ENCODE results near the gene ARL4D. TPM values are rescaled to one million over a fixed set of nuclear protein-coding genes. Genes with fewer than 3 reads are reported as not detected.

The ARL4D gene
- total and polyA plus RNA-seq, 2 of the 4 experiments (the other 2 are of a cell fraction), result 12.5 to 30.7 TPM

DNA sequence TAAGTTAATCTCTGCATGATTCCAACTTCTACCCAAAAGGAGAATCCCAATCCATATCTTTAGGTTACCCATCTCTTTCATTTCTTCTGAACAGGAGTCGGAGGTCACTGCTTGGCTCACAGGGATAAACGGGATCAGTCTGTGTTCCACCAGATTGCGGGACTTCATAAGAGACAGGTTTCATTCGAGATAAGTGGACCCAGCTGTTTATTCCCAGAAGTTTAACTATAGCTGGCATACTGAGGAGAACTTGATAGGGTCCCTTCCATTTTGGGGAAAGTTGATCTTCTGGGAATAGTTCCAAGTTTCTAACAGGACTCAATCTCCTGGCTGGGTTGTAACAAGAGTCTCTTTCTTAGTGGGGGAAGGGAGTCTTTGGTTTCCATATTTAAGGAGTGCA, 45.4 kb upstream of the ARL4D start:
- in situ Hi-C loops (cut with MboI; ENCODE audit: low sequenced_read_pairs) (loop anchor here (25.0 kb wide), 1 partner anchor 366 kb away; the partner anchor contains the start of genes PTGES3L, RPL27 and RUNDC1), dilution Hi-C loops (cut with HindIII; ENCODE audit: low sequenced_read_pairs, unreplicated experiment) (no loop called here), intact Hi-C loops (cut with micrococcal nuclease) (no loop called here)
- Histone ChIP-seq H3K9me3 (ENCODE audit: control insufficient read depth, insufficient read depth, low read length) (peaks cover 22% of the 10 kb centered on the region), H3K56ac (ENCODE audit: extremely low read depth, insufficient read depth, low read length) (no peak overlapping the region), H2AK5ac (ENCODE audit: low read depth, low read length) (no peak overlapping the region), H4K5ac (ENCODE audit: low read depth, low read length) (no peak overlapping the region), H2AK9ac (replicated peaks; ENCODE audit: low read depth, low read length, poor library complexity) (no peak overlapping the region), H4K91ac (ENCODE audit: insufficient read depth, low read depth, low read length) (no peak overlapping the region), H3K4me1 (ENCODE audit: control insufficient read depth, insufficient read depth, low read length) (peaks cover 7% of the 10 kb centered on the region), H2AFZ (replicated peaks; ENCODE audit: low read length, poor library complexity) (no peak overlapping the region), H3K4me2 (ENCODE audit: low read depth, low read length) (no peak overlapping the region), H4K8ac (ENCODE audit: low read depth in 2 of 2, low read length in 2 of 2) (no peak overlapping the region), H2BK5ac (ENCODE audit: low read depth, low read length, poor library complexity, severe bottlenecking) (no peak overlapping the region), H4K20me1 (ENCODE audit: insufficient read depth, low read length) (no peaks in the 10 kb centered on the region), H2BK20ac (ENCODE audit: low read depth, low read length) (no peak overlapping the region), H3K9ac (ENCODE audit: low read depth, low read length) (no peak overlapping the region), H3K4me3 (ENCODE audit: insufficient read depth, low read depth, low read length) (no peak overlapping the region), H3K9me1 (ENCODE audit: insufficient read depth, low read length) (peaks cover 7% of the 10 kb centered on the region), H2BK15ac (ENCODE audit: low read depth, low read length) (no peak overlapping the region), H3K36me3 (ENCODE audit: control insufficient read depth, insufficient read depth, low read length) (no peaks in the 10 kb centered on the region), H2BK120ac (ENCODE audit: low read depth, low read length) (no peak overlapping the region), H3K27me3 (ENCODE audit: control insufficient read depth, insufficient read depth, low read length) (no peaks in the 10 kb centered on the region), H3K4ac (ENCODE audit: low read depth, low read length) (no peak overlapping the region), H3K79me1 (ENCODE audit: low read depth in 1 of 2, low read length in 2 of 2) (0 out of 4 replicates have a peak, but pooled peaks cover 0 to 8% of the 10 kb centered on the region in 2 experiments), H3K27ac (ENCODE audit: insufficient read depth, low read length) (no peak overlapping the region), H3K18ac (ENCODE audit: low read depth, low read length) (no peak overlapping the region), H3K14ac (replicated peaks; ENCODE audit: low read depth, low read length) (no peak overlapping the region), H3K23ac (ENCODE audit: low read depth, low read length) (no peak overlapping the region)
- WGBS, 2 experiments (ENCODE audit: extremely low coverage in 2 of 2, insufficient read length in 1 of 2), result no CpG with 5 or more reads among the region's 4 CpGs
- BruUV-seq (replicated peaks), result no TSS peak
- ATAC-seq (ENCODE audit: low read depth), result no peak
- POLR2A ChIA-PET (ENCODE audit: unreplicated experiment), result no interaction called here
- CTCF ChIA-PET, result interaction anchor here (1.0 kb wide), 1 partner anchor 12 kb away, joined by 3 read pairs; no protein-coding TSS in a partner anchor
- TF ChIP-seq POLR2A (IDR thresholded peaks at IDR 0.05; ENCODE audit: low read depth, low read length) (no peak), CEBPB (IDR thresholded peaks at IDR 0.05; ENCODE audit: low read depth, low read length) (no peak), RAD21 (IDR thresholded peaks at IDR 0.05; ENCODE audit: low read length) (no peak), RFX5 (IDR thresholded peaks at IDR 0.05; ENCODE audit: low read depth, low read length) (no peak), MXI1 (IDR thresholded peaks at IDR 0.05; ENCODE audit: borderline replicate concordance, low read depth, low read length) (no peak), BHLHE40 (IDR thresholded peaks at IDR 0.05; ENCODE audit: low read depth, low read length) (no peak), USF2 (IDR thresholded peaks at IDR 0.05; ENCODE audit: low read depth, low read length) (no peak), NFE2L2 (IDR thresholded peaks at IDR 0.05; ENCODE audit: low read depth, low read length) (no peak), MAFK (IDR thresholded peaks at IDR 0.05; ENCODE audit: low read depth, low read length) (no peak), SMC3 (IDR thresholded peaks at IDR 0.05; ENCODE audit: low read depth, low read length) (no peak), CHD1 (IDR thresholded peaks at IDR 0.05; ENCODE audit: low read depth, low read length) (no peak)
- TF ChIP-seq, protein P1, sequence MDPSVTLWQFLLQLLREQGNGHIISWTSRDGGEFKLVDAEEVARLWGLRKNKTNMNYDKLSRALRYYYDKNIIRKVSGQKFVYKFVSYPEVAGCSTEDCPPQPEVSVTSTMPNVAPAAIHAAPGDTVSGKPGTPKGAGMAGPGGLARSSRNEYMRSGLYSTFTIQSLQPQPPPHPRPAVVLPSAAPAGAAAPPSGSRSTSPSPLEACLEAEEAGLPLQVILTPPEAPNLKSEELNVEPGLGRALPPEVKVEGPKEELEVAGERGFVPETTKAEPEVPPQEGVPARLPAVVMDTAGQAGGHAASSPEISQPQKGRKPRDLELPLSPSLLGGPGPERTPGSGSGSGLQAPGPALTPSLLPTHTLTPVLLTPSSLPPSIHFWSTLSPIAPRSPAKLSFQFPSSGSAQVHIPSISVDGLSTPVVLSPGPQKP (IDR thresholded peaks at IDR 0.05; ENCODE audit: borderline replicate concordance, low read depth, low read length), result no peak
- TF ChIP-seq, protein P2, sequence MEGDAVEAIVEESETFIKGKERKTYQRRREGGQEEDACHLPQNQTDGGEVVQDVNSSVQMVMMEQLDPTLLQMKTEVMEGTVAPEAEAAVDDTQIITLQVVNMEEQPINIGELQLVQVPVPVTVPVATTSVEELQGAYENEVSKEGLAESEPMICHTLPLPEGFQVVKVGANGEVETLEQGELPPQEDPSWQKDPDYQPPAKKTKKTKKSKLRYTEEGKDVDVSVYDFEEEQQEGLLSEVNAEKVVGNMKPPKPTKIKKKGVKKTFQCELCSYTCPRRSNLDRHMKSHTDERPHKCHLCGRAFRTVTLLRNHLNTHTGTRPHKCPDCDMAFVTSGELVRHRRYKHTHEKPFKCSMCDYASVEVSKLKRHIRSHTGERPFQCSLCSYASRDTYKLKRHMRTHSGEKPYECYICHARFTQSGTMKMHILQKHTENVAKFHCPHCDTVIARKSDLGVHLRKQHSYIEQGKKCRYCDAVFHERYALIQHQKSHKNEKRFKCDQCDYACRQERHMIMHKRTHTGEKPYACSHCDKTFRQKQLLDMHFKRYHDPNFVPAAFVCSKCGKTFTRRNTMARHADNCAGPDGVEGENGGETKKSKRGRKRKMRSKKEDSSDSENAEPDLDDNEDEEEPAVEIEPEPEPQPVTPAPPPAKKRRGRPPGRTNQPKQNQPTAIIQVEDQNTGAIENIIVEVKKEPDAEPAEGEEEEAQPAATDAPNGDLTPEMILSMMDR (conservative IDR thresholded peaks at IDR 0.05; ENCODE audit: low read depth, low read length), result no peak
- DNase-seq, result no peak
